Tibial nerve (tissue), 4 donors: ENCODE results near the gene CLK2. TPM values are rescaled to one million over a fixed set of nuclear protein-coding genes. Genes with fewer than 3 reads are reported as not detected.

ENCODE experiments used
- DNase-seq, 2 donors: peaks; one replicate each; pipeline ENCODE4 v3.0.0-alpha.2; 2019; ENCODE audit warnings: low spot score in 2 of 2
- H3K27ac ChIP-seq, 4 donors: fragments of 200-600 bp; sonication (generic) in 3 of 4; one replicate each; pipeline ENCODE4 v1.5.1; 2017 to 2019; ENCODE audit warnings: mild to moderate bottlenecking in 1 of 4
- H3K27me3 ChIP-seq, 2 donors: fragments of 200-600 bp; sonication (generic) in 1 of 2; one replicate each; pipeline versions ENCODE4 v1.5.1 to v1.6.0; 2017 to 2019
- H3K36me3 ChIP-seq, 3 donors: fragments of 200-600 bp; sonication (generic); one replicate each; pipeline ENCODE4 v1.5.1; 2018 to 2019
- H3K4me1 ChIP-seq, 4 donors: fragments of 200-600 bp; sonication (generic) in 3 of 4; one replicate each; pipeline ENCODE4 v1.5.1; 2017 to 2019
- H3K4me3 ChIP-seq, 4 donors: fragments of 200-600 bp; sonication (generic) in 3 of 4; one replicate each; pipeline ENCODE4 v1.5.1; 2017 to 2019; ENCODE audit warnings: mild to moderate bottlenecking in 1 of 4, moderate library complexity in 1 of 4
- H3K9me3 ChIP-seq, 4 donors: fragments of 200-600 bp; sonication (generic) in 3 of 4; one replicate each; pipeline ENCODE4 v1.5.1; 2017 to 2019
- EP300 ChIP-seq, 2 donors: sonication (generic); formaldehyde crosslinking; IDR thresholded peaks; one replicate each; pipeline ENCODE4 v1.6.1; 2017; ENCODE audit warnings: antibody characterized with exemption in 2 of 2, mild to moderate bottlenecking in 1 of 2
- POLR2A ChIP-seq, 2 donors: fragments of 450-650 bp; IDR thresholded peaks; one replicate each; pipeline ENCODE4 v1.6.1; 2017; ENCODE audit warnings: antibody characterized with exemption in 2 of 2, mild to moderate bottlenecking in 2 of 2, moderate library complexity in 2 of 2
- whole genome bisulfite sequencing, 2 donors: methylation state at CpG; one replicate each; pipeline ENCODE4 v1.1.5; 2018; 5-methylcytosine and 5-hydroxymethylcytosine counted together
- total RNA-seq, 4 donors: library from RNA; depleted of rRNA; stranded (reverse); fragments of >200 nt; gene quantifications; one replicate each; pipeline ENCODE4 v1.1.0, GENCODE V29; 2016
- TF ChIP-seq, protein P1 (sequence below), 5 experiments: fragments of 200-600 bp in 3 of 5; fragments of 450-650 bp in 2 of 5; sonication (generic) in 3 of 5; IDR thresholded peaks; one replicate each; pipeline ENCODE4 v1.5.1; 2016 to 2019; ENCODE audit warnings: antibody characterized with exemption in 5 of 5, mild to moderate bottlenecking in 3 of 5, moderate library complexity in 2 of 5

CLK2 gene
- total RNA-seq, 4 donors from 2014 or later, result 41.0 to 70.6 (median 52.3) TPM

DNA sequence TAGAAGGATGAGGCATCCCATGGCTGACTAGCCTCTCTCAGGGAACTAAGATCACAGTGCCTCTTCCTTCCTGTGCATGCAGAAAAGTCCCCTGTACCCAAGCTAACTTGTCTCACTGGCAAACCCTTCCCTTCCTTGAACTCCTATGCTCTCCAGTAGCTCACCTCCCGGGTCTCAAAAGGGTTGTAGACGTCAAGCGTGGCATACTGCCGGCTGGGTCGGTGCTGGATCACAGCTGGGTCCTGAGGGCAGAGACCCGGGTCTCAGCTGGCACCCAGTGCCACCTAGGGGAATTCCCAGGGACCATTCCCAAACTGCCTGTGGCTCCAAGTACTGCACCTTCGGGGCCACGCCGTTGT, 11.8 kb downstream of the CLK2 start:
- peak overlapping the region; percentile 60 to 95 (median 86) for H3K27ac ChIP-seq
- peaks cover 0 to 73% (median 38%) of the 10 kb centered on the region in 3 donors for H3K36me3 ChIP-seq
- no peaks in the 10 kb centered on the region for H3K27me3 ChIP-seq
- peaks cover 0 to 28% (median 16%) of the 10 kb centered on the region in 4 donors for H3K4me1 ChIP-seq
- H3K9me3 ChIP-seq, result no peaks in the 10 kb centered on the region
- TF ChIP-seq, protein P1, sequence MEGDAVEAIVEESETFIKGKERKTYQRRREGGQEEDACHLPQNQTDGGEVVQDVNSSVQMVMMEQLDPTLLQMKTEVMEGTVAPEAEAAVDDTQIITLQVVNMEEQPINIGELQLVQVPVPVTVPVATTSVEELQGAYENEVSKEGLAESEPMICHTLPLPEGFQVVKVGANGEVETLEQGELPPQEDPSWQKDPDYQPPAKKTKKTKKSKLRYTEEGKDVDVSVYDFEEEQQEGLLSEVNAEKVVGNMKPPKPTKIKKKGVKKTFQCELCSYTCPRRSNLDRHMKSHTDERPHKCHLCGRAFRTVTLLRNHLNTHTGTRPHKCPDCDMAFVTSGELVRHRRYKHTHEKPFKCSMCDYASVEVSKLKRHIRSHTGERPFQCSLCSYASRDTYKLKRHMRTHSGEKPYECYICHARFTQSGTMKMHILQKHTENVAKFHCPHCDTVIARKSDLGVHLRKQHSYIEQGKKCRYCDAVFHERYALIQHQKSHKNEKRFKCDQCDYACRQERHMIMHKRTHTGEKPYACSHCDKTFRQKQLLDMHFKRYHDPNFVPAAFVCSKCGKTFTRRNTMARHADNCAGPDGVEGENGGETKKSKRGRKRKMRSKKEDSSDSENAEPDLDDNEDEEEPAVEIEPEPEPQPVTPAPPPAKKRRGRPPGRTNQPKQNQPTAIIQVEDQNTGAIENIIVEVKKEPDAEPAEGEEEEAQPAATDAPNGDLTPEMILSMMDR (IDR thresholded peaks at IDR 0.05), result no peak
- TF ChIP-seq POLR2A (IDR thresholded peaks at IDR 0.05) (no peak), EP300 (IDR thresholded peaks at IDR 0.05) (no peak)
- DNase-seq, result no peak
- 0 to 1% methylated on average over 9 of the region's 9 CpGs for WGBS, 2 donors
- peak overlapping the region; percentile 56 to 92 (median 80) for H3K4me3 ChIP-seq

DNA sequence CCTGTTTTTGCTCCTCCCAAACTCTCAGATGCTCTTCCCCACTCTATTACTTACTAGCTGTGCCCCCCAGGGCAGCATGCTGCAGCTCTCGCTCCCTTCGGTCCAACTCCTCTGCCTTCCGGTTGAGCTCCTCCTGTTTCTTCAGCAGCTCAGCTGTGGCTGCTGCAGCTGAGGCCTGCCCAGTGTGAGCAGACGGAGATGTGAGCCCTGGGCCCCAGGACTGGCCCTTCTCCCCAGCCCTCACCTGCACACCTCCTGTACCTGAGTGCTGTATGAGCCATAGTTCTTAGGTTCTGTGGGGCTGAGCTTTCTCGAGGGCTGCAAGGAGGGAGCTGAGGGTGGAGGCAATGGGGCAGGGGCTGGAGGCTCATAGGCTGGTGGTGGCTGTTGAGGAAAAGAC, 13.0 kb downstream of the CLK2 start:
- TF ChIP-seq, protein P1 (IDR thresholded peaks at IDR 0.05), result no peak
- no peak for TF ChIP-seq POLR2A (IDR thresholded peaks at IDR 0.05)
- TF ChIP-seq EP300 (IDR thresholded peaks at IDR 0.05), result no peak
- WGBS, 2 donors, result 92 to 93% methylated on average over 5 of the region's 5 CpGs
- H3K9me3 ChIP-seq, result no peaks in the 10 kb centered on the region
- DNase-seq, result no peak
- peaks cover 0 to 37% (median 21%) of the 10 kb centered on the region in 4 donors for H3K4me1 ChIP-seq
- H3K36me3 ChIP-seq, result peaks cover 0 to 63% (median 28%) of the 10 kb centered on the region in 3 donors
- H3K27me3 ChIP-seq, result no peaks in the 10 kb centered on the region
- no peak overlapping the region for H3K27ac ChIP-seq
- H3K4me3 ChIP-seq, result no peak overlapping the region

DNA sequence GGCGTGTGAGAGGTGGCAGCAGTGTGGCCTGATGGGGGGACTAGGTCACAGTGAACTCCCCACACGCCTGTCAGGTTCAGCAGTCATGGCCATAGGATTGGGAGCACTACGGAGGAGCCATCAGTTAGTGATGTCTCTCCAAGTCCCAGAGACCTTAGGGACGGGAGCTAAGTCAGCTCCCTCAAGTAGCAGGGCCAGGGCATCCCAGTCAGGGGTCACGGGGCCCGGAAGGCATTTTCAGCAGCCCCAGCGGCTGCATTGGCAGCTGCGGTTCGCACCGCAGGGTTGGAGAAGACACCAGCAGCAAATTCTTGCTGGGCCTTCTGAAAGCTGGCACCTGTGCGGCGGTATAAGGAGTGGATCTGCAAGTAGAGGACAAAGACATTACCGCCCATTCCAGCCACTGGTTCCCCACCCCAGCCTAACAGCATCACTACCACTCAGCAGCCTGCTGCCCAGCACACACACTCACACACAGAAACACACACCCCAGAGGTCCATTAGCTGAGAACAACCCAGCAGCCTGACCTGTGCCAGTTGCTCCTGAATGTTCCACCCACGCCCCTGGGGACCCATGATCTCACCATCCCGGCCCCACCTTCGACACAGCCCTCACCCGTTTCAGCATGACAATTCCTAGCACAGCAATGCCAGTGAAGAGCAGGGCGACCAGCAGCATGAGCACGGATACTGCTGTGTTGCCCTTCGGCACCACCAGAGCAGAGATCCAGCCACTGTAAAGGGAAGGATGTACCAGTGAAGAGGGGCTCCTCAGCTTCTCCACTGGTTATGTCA, 17.0 kb downstream of the CLK2 start:
- DNase-seq, result no peak
- peak overlapping the region; percentile 93 to 99 (median 96) for H3K27ac ChIP-seq
- no peaks in the 10 kb centered on the region for H3K27me3 ChIP-seq
- no peaks in the 10 kb centered on the region for H3K9me3 ChIP-seq
- H3K36me3 ChIP-seq, result peaks cover 0 to 39% (median 9%) of the 10 kb centered on the region in 3 donors
- peaks cover 0 to 54% (median 29%) of the 10 kb centered on the region in 4 donors for H3K4me1 ChIP-seq
- TF ChIP-seq, protein P1 (IDR thresholded peaks at IDR 0.05), result no peak
- TF ChIP-seq EP300 (IDR thresholded peaks at IDR 0.05), result no peak
- TF ChIP-seq POLR2A (IDR thresholded peaks at IDR 0.05), result no peak
- H3K4me3 ChIP-seq, result peak overlapping the region in 3 of 4 donors; percentile 69 to 95 (median 84)
- 68 to 69% methylated on average over 10 to 20 of the region's 20 CpGs for WGBS, 2 donors

DNA sequence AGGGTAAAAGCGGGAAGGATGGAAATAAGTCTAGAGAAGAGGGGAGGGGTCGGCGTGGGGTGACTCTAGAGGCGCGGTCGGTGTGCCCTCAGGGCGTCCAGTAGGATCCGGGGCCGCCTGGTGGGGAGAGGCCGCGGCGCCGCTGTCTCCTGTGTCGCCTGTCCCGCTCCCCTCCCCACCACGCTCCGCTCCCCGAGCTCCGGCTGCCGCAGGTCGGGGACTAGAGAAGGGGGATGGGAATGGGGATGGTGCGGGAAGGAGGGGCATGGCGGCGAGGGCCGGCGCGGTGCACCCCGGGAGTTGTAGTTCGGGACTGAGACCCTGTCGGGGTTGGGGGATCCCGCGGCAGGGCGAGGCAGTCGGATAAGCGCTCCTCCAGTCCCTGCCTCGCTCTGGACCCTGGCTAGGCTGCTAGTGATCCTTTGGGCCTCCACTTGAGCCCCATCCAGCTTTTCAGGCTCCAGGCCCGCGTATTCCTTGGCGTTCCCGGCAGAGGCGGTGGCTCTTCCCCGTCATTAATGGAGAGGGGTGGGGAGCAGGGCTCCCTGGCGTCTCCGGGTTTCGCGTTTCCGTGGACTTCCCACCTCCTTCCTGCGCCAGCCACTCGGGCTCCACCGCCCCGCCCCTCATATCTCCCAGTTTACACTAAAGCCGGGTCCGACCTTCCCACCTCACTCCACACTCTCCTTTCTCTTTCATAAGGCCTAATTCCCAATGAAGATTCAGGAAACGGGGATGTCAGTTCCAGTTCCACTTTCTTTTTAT, 17.9 kb downstream of the CLK2 start, which contains the start of gene ENTREP3:
Gene ENTREP3 (minus strand): TSS at position 241 of the 765 bp plus-strand sequence. CDS start 606 bp downstream, outside the sequence.
- no peaks in the 10 kb centered on the region for H3K27me3 ChIP-seq
- H3K27ac ChIP-seq, result peak within 1 kb of the TSS; percentile 93 to 99 (median 96)
- H3K4me1 ChIP-seq, result peaks cover 0 to 54% (median 28%) of the 10 kb centered on the region in 4 donors
- H3K36me3 ChIP-seq, result peaks cover 0 to 37% (median 8%) of the 10 kb centered on the region in 3 donors
- DNase-seq, result peak; percentile 80 to 84
- 0 to 1% methylated on average over 34 to 48 of the region's 54 CpGs for WGBS, 2 donors
- TF ChIP-seq, protein P1 (IDR thresholded peaks at IDR 0.05), result peak in 1 of 5 experiments; percentile 30
- TF ChIP-seq EP300 (IDR thresholded peaks at IDR 0.05) (peak; percentile 32 to 96), POLR2A (IDR thresholded peaks at IDR 0.05) (peak; percentile 58 to 83)
- peak within 1 kb of the TSS; percentile 69 to 95 (median 82) for H3K4me3 ChIP-seq
- no peaks in the 10 kb centered on the region for H3K9me3 ChIP-seq
